ENCODE data around the gene PNKP.
A peak's percentile ranks its signal among the peaks of the same experiment; 100 is the strongest.

Gene PNKP

DNA sequence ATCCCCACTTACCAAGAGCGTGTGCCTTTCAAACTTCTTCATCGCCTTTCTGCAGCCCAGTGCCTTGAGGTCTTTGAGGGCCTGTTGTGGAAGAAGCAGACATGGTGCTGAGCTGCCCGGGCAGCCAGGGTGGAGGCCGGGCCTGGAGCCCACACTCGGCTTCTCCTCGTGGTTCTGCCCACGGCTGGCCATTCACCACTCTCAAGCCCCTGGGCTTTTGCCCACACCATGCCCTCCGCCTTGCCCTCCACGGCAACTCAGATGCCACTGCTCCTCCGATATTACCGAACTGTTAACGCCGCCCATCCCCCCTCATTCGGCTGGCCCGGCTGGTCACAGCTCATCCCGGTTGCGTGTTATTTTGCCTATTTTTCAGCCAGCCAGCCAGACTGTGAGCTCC lies 24.0 kb upstream of the PNKP start:
- Histone ChIP-seq H3K9me3 (ENCODE audit: control insufficient read depth, low read length) (no peaks in the 10 kb centered on the region), H3K4me3 (ENCODE audit: insufficient read depth in 1 of 2, low read depth in 1 of 2, low read length in 2 of 2) (no peak overlapping the region)

DNA sequence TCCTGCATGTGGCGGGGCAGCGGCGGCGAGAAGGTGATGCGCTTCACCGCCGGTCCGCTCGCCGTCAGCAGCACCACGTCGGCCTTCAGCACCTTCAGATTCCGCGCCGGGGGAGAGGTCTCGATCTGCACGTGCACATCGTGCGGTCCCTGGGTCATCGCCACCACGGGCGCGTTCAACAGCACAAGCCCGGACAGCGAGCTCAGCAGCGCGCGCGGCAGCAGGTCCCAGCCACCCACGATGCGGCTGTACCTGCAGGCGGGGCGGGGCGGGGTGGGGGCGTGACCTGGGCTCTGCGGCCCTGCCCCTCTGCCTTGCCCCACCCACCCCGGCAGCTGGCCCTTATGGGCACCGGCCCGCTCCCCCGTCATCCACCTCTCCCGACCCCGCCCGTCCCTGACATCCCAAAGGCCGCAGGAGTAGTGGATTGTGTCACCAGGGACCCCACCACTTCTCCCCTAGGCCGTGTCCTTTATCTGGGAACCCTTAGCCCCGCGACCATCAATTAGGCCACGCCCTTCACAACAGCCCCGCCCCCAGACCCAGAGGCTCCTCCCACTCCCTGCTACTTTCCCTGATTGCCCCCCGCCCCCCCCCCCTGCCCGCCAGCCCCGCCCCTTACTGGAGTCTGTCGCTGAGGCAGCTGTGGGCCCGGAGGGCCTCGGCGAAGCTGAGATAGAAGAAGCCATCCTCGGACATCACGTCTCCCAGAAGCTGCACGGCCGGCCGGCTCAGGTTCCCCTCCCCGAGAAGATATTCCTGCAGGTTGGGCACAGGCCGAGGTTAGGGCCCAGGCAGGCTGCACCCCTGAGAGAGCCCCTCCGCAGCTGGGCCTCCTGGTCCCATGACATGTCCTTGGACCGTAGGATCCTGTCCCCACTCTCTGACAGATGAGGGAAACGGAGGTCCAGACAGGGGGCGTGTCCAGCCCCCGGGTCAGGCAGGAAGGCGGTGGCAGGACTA lies 23.3 kb upstream of the PNKP start:
- H3K23ac ChIP-seq (ENCODE audit: low read length in 2 of 2) = peak overlapping the region in 1 of 2 experiments; percentile 14
- no peak for DNase-seq
- no peak overlapping the region for H3K27ac ChIP-seq (ENCODE audit: low read length, poor library complexity, severe bottlenecking)
- no peak overlapping the region for H2BK120ac ChIP-seq (ENCODE audit: low read depth, low read length)
- no peak overlapping the region for H4K8ac ChIP-seq (ENCODE audit: low read length)
- no peak overlapping the region for H2BK5ac ChIP-seq (ENCODE audit: low read depth, low read length, poor library complexity, severe bottlenecking)
- peaks cover 12% of the 10 kb centered on the region for H3K4me1 ChIP-seq (ENCODE audit: control insufficient read depth, insufficient read depth, low read depth, low read length)
- H3K79me1 ChIP-seq (replicated peaks; ENCODE audit: low read length, poor library complexity, severe bottlenecking) = peaks cover 2% of the 10 kb centered on the region
- no peak overlapping the region for H3K9ac ChIP-seq (ENCODE audit: low read length)
- H2BK15ac ChIP-seq (ENCODE audit: low read depth, poor library complexity, severe bottlenecking) = no peak overlapping the region
- H3K9me3 ChIP-seq (ENCODE audit: control insufficient read depth, low read length) = no peaks in the 10 kb centered on the region
- H3K4me2 ChIP-seq (ENCODE audit: low read length, poor library complexity, severe bottlenecking) = peak overlapping the region; percentile 47
- peak overlapping the region in 1 of 2 experiments; percentile 18 for H3K4ac ChIP-seq (ENCODE audit: low read depth in 1 of 2, low read length in 2 of 2)
- H2BK12ac ChIP-seq (ENCODE audit: low read length in 2 of 2) = peak overlapping the region in 1 of 2 experiments; percentile 84
- no peak overlapping the region for H4K91ac ChIP-seq (ENCODE audit: low read length)
- WGBS = 19% methylated on average over 66 of the region's 69 CpGs
- H2AK5ac ChIP-seq (ENCODE audit: low read length, severe bottlenecking) = no peak overlapping the region
- H2AFZ ChIP-seq (ENCODE audit: low read depth, low read length) = no peak overlapping the region
- peaks cover 0 to 8% of the 10 kb centered on the region in 2 experiments for H3K27me3 ChIP-seq (ENCODE audit: control insufficient read depth in 1 of 2, insufficient read depth in 1 of 2, low read length in 2 of 2)
- peak overlapping the region in 1 of 2 experiments; percentile 40 for H3K18ac ChIP-seq (ENCODE audit: low read depth in 1 of 2, low read length in 2 of 2)
- H3K36me3 ChIP-seq (ENCODE audit: control insufficient read depth in 1 of 2, insufficient read depth in 2 of 2, low read depth in 1 of 2, low read length in 2 of 2) = peaks cover 13 to 36% of the 10 kb centered on the region in 2 experiments
- H3K4me3 ChIP-seq (ENCODE audit: insufficient read depth in 1 of 2, low read depth in 1 of 2, low read length in 2 of 2) = peak overlapping the region in 1 of 2 experiments; percentile 44
- peak overlapping the region in 1 of 2 experiments; percentile 66 for H3K14ac ChIP-seq (ENCODE audit: low read length in 2 of 2)

More for the DNA sequence above, 24.0 kb upstream of the PNKP start:
- Histone ChIP-seq H3K18ac (ENCODE audit: low read depth in 1 of 2, low read length in 2 of 2) (no peak overlapping the region), H3K9ac (ENCODE audit: low read length) (no peak overlapping the region), H4K91ac (ENCODE audit: low read length) (no peak overlapping the region), H2AK5ac (ENCODE audit: low read length, severe bottlenecking) (no peak overlapping the region), H3K4me2 (ENCODE audit: low read length, poor library complexity, severe bottlenecking) (no peak overlapping the region), H2BK15ac (ENCODE audit: low read depth, poor library complexity, severe bottlenecking) (no peak overlapping the region), H3K36me3 (ENCODE audit: control insufficient read depth in 1 of 2, insufficient read depth in 2 of 2, low read depth in 1 of 2, low read length in 2 of 2) (peaks cover 7 to 34% of the 10 kb centered on the region in 2 experiments), H2BK120ac (ENCODE audit: low read depth, low read length) (no peak overlapping the region), H2BK12ac (ENCODE audit: low read length in 2 of 2) (peak overlapping the region in 1 of 2 experiments; percentile 26), H3K23ac (ENCODE audit: low read length in 2 of 2) (no peak overlapping the region), H4K8ac (ENCODE audit: low read length) (no peak overlapping the region), H3K14ac (ENCODE audit: low read length in 2 of 2) (no peak overlapping the region), H3K79me1 (replicated peaks; ENCODE audit: low read length, poor library complexity, severe bottlenecking) (peaks cover 2% of the 10 kb centered on the region), H2BK5ac (ENCODE audit: low read depth, low read length, poor library complexity, severe bottlenecking) (no peak overlapping the region), H3K27me3 (ENCODE audit: control insufficient read depth in 1 of 2, insufficient read depth in 1 of 2, low read length in 2 of 2) (peaks cover 0 to 8% of the 10 kb centered on the region in 2 experiments), H3K4ac (ENCODE audit: low read depth in 1 of 2, low read length in 2 of 2) (no peak overlapping the region), H3K4me1 (ENCODE audit: control insufficient read depth, insufficient read depth, low read depth, low read length) (peaks cover 18% of the 10 kb centered on the region), H2AFZ (ENCODE audit: low read depth, low read length) (no peak overlapping the region), H3K27ac (ENCODE audit: low read length, poor library complexity, severe bottlenecking) (no peak overlapping the region)
- DNase-seq = no peak
- WGBS = 90% methylated on average over 17 of the region's 17 CpGs

DNA sequence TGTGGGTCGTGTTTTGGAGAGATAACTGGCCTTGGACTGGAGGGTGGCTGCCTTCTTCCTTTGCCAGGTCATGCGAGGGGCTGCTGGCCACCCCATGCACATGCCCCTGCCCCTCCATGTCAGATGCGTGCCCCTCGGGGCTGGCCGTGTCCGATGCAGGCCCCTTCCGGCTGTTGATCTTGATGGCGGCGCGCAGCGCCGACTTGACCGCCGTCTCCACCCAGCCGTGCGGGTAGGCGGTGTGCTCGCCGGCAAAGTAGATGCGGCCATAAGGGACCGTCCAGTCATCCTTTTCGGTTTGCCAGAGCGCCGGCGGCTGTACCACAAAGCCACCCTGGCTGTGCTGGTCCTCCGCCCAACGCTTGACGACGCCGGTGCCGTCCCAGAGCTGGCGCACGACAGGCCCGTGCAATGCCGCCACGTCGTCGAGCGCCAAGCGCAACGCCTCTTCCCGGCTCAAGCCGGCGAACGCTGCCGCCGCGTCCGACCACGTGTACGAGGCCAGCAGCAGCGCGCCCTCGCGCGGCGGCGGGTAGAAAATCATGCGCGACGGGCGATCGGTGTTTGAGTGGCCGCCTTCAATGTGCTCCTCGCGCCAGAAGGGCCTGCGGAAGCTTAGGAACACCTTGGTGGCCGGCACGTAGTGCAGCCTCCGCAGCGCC lies 22.4 kb upstream of the PNKP start:
- no peak overlapping the region for H2BK120ac ChIP-seq (ENCODE audit: low read depth, low read length)
- H3K4me3 ChIP-seq (ENCODE audit: insufficient read depth in 1 of 2, low read depth in 1 of 2, low read length in 2 of 2) = peak overlapping the region in 1 of 2 experiments; percentile 44
- H3K9me3 ChIP-seq (ENCODE audit: control insufficient read depth, low read length) = no peaks in the 10 kb centered on the region
- 49% methylated on average over 66 of the region's 71 CpGs for WGBS
- peaks cover 11% of the 10 kb centered on the region for H3K4me1 ChIP-seq (ENCODE audit: control insufficient read depth, insufficient read depth, low read depth, low read length)
- peaks cover 20 to 42% of the 10 kb centered on the region in 2 experiments for H3K36me3 ChIP-seq (ENCODE audit: control insufficient read depth in 1 of 2, insufficient read depth in 2 of 2, low read depth in 1 of 2, low read length in 2 of 2)
- H3K4me2 ChIP-seq (ENCODE audit: low read length, poor library complexity, severe bottlenecking) = peak overlapping the region; percentile 47
- H3K23ac ChIP-seq (ENCODE audit: low read length in 2 of 2) = peak overlapping the region in 1 of 2 experiments; percentile 16
- H2AK5ac ChIP-seq (ENCODE audit: low read length, severe bottlenecking) = no peak overlapping the region
- peak overlapping the region; percentile 35 for H4K8ac ChIP-seq (ENCODE audit: low read length)
- no peak overlapping the region for H2AFZ ChIP-seq (ENCODE audit: low read depth, low read length)
- peak overlapping the region in 1 of 2 experiments; percentile 40 for H3K18ac ChIP-seq (ENCODE audit: low read depth in 1 of 2, low read length in 2 of 2)
- H3K79me1 ChIP-seq (replicated peaks; ENCODE audit: low read length, poor library complexity, severe bottlenecking) = peaks cover 2% of the 10 kb centered on the region
- H4K91ac ChIP-seq (ENCODE audit: low read length) = no peak overlapping the region
- H2BK15ac ChIP-seq (ENCODE audit: low read depth, poor library complexity, severe bottlenecking) = no peak overlapping the region
- peaks cover 0 to 8% of the 10 kb centered on the region in 2 experiments for H3K27me3 ChIP-seq (ENCODE audit: control insufficient read depth in 1 of 2, insufficient read depth in 1 of 2, low read length in 2 of 2)
- H3K9ac ChIP-seq (ENCODE audit: low read length) = no peak overlapping the region
- H3K14ac ChIP-seq (ENCODE audit: low read length in 2 of 2) = peak overlapping the region in 1 of 2 experiments; percentile 68
- H2BK5ac ChIP-seq (ENCODE audit: low read depth, low read length, poor library complexity, severe bottlenecking) = no peak overlapping the region
- DNase-seq = peak; percentile 60
- peak overlapping the region in 1 of 2 experiments; percentile 84 for H2BK12ac ChIP-seq (ENCODE audit: low read length in 2 of 2)
- no peak overlapping the region for H3K27ac ChIP-seq (ENCODE audit: low read length, poor library complexity, severe bottlenecking)
- H3K4ac ChIP-seq (ENCODE audit: low read depth in 1 of 2, low read length in 2 of 2) = peak overlapping the region in 1 of 2 experiments; percentile 18

Measured in mesenchymal stem cell (in vitro differentiated cells and primary cell).